ENCODE measurements around the gene PPP2R2B. TPM values are rescaled to one million over a fixed set of nuclear protein-coding genes. Genes with fewer than 3 reads are reported as not detected.

Gene PPP2R2B
- total and polyA plus RNA-seq, 12 donors: 0.35 to 11.7 (median 4.7) TPM

DNA sequence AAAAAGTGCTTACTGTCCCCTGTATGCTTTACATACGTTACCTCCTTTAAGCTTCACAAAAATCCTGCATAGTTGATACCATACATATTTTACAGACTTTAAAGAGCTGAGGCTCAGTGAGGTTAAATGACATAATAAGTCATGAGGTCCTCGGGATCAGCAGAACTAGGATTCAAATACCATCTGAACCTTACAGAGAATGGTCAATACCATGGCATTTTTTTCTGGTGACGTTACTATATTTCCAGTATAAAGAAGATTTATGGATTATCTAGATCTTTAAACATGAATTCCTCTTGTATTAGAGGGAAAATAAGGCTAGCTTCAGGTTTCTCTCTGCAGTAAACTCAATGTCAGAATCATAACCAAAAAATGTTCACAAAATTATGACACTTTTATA lies 208.9 kb downstream of the PPP2R2B start:
- intact Hi-C loops (cut with DNase I): no loop called here
- H3K9me3 ChIP-seq (replicated peaks in 1 of 3): no peaks in the 10 kb centered on the region
- no peak overlapping the region for H3K27ac ChIP-seq

GRCh38 chr5:146667633-146668272 lies 210.8 kb downstream of the PPP2R2B start:
- Histone ChIP-seq H3K4me1 (replicated peaks in 1 of 2) (peaks cover 0 to 7% of the 10 kb centered on the region in 2 donors), H3K27ac (peak overlapping the region in 2 of 5 donors; percentile 41 to 62), H3K4me3 (no peak overlapping the region), H3K9me3 (replicated peaks in 1 of 3) (no peaks in the 10 kb centered on the region), H3K27me3 (no peaks in the 10 kb centered on the region), H3K36me3 (replicated peaks in 1 of 2) (no peaks in the 10 kb centered on the region)
- 36 to 51% (median 44%) methylated on average over 4 of the region's 4 CpGs for WGBS, 4 donors
- peak in 5 of 7 donors; percentile 19 to 32 (median 21) for DNase-seq
- TF ChIP-seq, protein P1, sequence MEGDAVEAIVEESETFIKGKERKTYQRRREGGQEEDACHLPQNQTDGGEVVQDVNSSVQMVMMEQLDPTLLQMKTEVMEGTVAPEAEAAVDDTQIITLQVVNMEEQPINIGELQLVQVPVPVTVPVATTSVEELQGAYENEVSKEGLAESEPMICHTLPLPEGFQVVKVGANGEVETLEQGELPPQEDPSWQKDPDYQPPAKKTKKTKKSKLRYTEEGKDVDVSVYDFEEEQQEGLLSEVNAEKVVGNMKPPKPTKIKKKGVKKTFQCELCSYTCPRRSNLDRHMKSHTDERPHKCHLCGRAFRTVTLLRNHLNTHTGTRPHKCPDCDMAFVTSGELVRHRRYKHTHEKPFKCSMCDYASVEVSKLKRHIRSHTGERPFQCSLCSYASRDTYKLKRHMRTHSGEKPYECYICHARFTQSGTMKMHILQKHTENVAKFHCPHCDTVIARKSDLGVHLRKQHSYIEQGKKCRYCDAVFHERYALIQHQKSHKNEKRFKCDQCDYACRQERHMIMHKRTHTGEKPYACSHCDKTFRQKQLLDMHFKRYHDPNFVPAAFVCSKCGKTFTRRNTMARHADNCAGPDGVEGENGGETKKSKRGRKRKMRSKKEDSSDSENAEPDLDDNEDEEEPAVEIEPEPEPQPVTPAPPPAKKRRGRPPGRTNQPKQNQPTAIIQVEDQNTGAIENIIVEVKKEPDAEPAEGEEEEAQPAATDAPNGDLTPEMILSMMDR (IDR thresholded peaks at IDR 0.05): no peak
- TF ChIP-seq POLR2A (IDR thresholded peaks at IDR 0.05): peak in 1 of 2 donors; percentile 54
- intact Hi-C loops (cut with DNase I): no loop called here

More for the DNA sequence above, 208.9 kb downstream of the PPP2R2B start:
- WGBS, 4 donors: 60 to 71% (median 70%) methylated on average over 3 of the region's 3 CpGs
- no peak overlapping the region for H3K4me3 ChIP-seq
- no peaks in the 10 kb centered on the region for H3K27me3 ChIP-seq
- no peak for DNase-seq
- H3K36me3 ChIP-seq (replicated peaks in 1 of 2): no peaks in the 10 kb centered on the region
- TF ChIP-seq, protein P1 (IDR thresholded peaks at IDR 0.05): no peak
- no peak for TF ChIP-seq POLR2A (IDR thresholded peaks at IDR 0.05)
- peaks cover 0 to 7% of the 10 kb centered on the region in 2 donors for H3K4me1 ChIP-seq (replicated peaks in 1 of 2)

DNA sequence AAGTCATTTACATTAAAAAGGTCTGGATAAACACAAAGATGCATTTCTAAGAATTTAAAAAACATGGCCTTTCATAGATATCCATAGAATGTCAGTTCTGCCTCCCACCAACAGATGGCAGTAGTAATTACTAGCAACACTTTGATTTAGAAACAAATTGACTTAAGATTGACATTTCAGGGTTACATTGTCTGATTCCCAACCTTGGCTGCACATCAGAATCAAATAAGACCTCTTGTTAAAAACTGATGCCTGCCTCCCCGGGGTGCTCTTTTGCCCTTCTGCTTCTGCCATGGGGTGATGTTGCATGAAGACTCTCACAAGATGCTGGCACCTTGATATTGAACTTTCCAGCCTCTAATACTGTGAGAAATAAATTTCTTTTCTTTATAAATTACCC lies 216.3 kb downstream of the PPP2R2B start:
- no peaks in the 10 kb centered on the region for H3K27me3 ChIP-seq
- TF ChIP-seq POLR2A (IDR thresholded peaks at IDR 0.05): no peak
- TF ChIP-seq, protein P1 (IDR thresholded peaks at IDR 0.05): peak; percentile 50 to 72 (median 65)
- no peak overlapping the region for H3K4me3 ChIP-seq
- WGBS, 4 donors: 71 to 96% (median 87%) methylated on average over 1 of the region's 1 CpG
- intact Hi-C loops (cut with DNase I): loop anchor here in 1 of 2 donors (5.0 kb wide), 1 partner anchor 305 kb away; no protein-coding TSS in a partner anchor
- H3K9me3 ChIP-seq (replicated peaks in 1 of 3): no peaks in the 10 kb centered on the region
- no peaks in the 10 kb centered on the region for H3K36me3 ChIP-seq (replicated peaks in 1 of 2)
- DNase-seq: peak in 1 of 7 donors; percentile 23
- no peaks in the 10 kb centered on the region for H3K4me1 ChIP-seq (replicated peaks in 1 of 2)
- H3K27ac ChIP-seq: no peak overlapping the region

DNA sequence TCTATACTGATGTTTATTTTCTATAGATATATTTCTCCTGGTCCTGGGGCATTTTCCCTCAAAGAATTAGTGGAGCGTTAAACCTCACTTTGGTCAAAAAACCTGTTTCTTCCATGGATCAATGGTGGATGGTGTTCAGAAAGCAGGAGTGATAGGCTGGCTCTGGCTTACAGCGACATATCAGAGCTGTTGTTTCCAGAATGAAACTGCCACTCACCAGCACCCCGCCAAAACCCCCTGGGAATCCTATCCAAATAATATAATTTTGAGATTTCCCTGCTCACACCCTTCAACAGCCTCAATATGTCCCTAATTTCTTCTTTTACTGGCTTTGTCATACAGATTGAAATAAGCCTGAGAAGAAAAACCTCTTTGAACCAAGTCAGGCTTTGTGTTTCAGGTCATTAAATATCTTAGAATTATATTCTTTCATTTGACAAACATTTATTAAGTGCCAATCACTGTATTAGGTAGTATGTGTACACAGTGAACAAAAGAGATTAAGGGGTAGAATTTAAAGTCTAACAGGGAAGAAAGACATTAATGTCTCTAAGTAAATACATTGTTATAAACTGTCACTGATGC lies 218.1 kb downstream of the PPP2R2B start:
- no peak overlapping the region for H3K4me3 ChIP-seq
- H3K4me1 ChIP-seq (replicated peaks in 1 of 2): no peaks in the 10 kb centered on the region
- no peaks in the 10 kb centered on the region for H3K9me3 ChIP-seq (replicated peaks in 1 of 3)
- no peak for TF ChIP-seq POLR2A (IDR thresholded peaks at IDR 0.05)
- TF ChIP-seq, protein P1 (IDR thresholded peaks at IDR 0.05): no peak
- no peaks in the 10 kb centered on the region for H3K36me3 ChIP-seq (replicated peaks in 1 of 2)
- 90 to 91% (median 90%) methylated on average over 3 of the region's 3 CpGs for WGBS, 4 donors
- no peaks in the 10 kb centered on the region for H3K27me3 ChIP-seq
- H3K27ac ChIP-seq: no peak overlapping the region
- DNase-seq: no peak
- intact Hi-C loops (cut with DNase I): loop anchor here in 1 of 2 donors (5.0 kb wide), 1 partner anchor 307 kb away; no protein-coding TSS in a partner anchor
